Measurements from ENCODE around the gene TDRD7. TPM values are rescaled to one million over a fixed set of nuclear protein-coding genes. Genes with fewer than 3 reads are reported as not detected.
"Not testable (repeated sequence)": the region's sequence is repeated elsewhere in the genome, so short reads cannot be mapped to it uniquely, and the experiment has no call there.

The TDRD7 gene
- total RNA-seq, 2 experiments from 2014 or later: 13.8 to 14.5 TPM

GRCh38 chr9:97479496-97480159 lies 67.7 kb downstream of the TDRD7 start:
- no peaks in the 10 kb centered on the region for H3K27me3 Mint-ChIP-seq
- H3K4me1 Mint-ChIP-seq: no peaks in the 10 kb centered on the region
- DNase-seq (no peak), ATAC-seq (ENCODE audit: low read depth) (no peak)
- no peak overlapping the region for H3K27ac Mint-ChIP-seq
- H3K4me3 Mint-ChIP-seq: no peak overlapping the region
- H3K36me3 Mint-ChIP-seq: peaks cover 37% of the 10 kb centered on the region
- H3K9me3 Mint-ChIP-seq: peaks cover 3% of the 10 kb centered on the region
- POLR2A ChIA-PET: no interaction called here

- no peak for DNase-seq
- Mint-ChIP-seq H3K4me3 (no peak overlapping the region), H3K27ac (no peak overlapping the region), H3K9me3 (peaks cover 3% of the 10 kb centered on the region), H3K36me3 (peaks cover 36% of the 10 kb centered on the region), H3K27me3 (no peaks in the 10 kb centered on the region), H3K4me1 (no peaks in the 10 kb centered on the region)
- no peak for ATAC-seq (ENCODE audit: low read depth)
- POLR2A ChIA-PET: no interaction called here
These were observed 68.3 kb downstream of the TDRD7 start for GRCh38 chr9:97480174-97480573.

GRCh38 chr9:97480749-97481148 lies 68.9 kb downstream of the TDRD7 start:
- Mint-ChIP-seq H3K36me3 (peaks cover 36% of the 10 kb centered on the region), H3K9me3 (peaks cover 3% of the 10 kb centered on the region), H3K4me3 (no peak overlapping the region), H3K27me3 (no peaks in the 10 kb centered on the region), H3K4me1 (no peaks in the 10 kb centered on the region), H3K27ac (no peak overlapping the region)
- ATAC-seq (ENCODE audit: low read depth) (no peak), DNase-seq (no peak)
- POLR2A ChIA-PET: no interaction called here

GRCh38 chr9:97484134-97484533 lies 72.2 kb downstream of the TDRD7 start:
- H3K27me3 Mint-ChIP-seq: no peaks in the 10 kb centered on the region
- POLR2A ChIA-PET: no interaction called here
- DNase-seq: no peak
- H3K27ac Mint-ChIP-seq: no peak overlapping the region
- H3K4me3 Mint-ChIP-seq: no peak overlapping the region
- H3K36me3 Mint-ChIP-seq: peaks cover 47% of the 10 kb centered on the region
- H3K4me1 Mint-ChIP-seq: no peaks in the 10 kb centered on the region
- no peak for ATAC-seq (ENCODE audit: low read depth)
- peaks cover 7% of the 10 kb centered on the region for H3K9me3 Mint-ChIP-seq

GRCh38 chr9:97487107-97487506 lies 75.2 kb downstream of the TDRD7 start:
- peaks cover 57% of the 10 kb centered on the region for H3K36me3 Mint-ChIP-seq
- H3K27me3 Mint-ChIP-seq: no peaks in the 10 kb centered on the region
- POLR2A ChIA-PET: no interaction called here
- peaks cover 10% of the 10 kb centered on the region for H3K9me3 Mint-ChIP-seq
- ATAC-seq (ENCODE audit: low read depth) (no peak), DNase-seq (no peak)
- H3K4me1 Mint-ChIP-seq: peaks cover 2% of the 10 kb centered on the region
- H3K4me3 Mint-ChIP-seq: no peak overlapping the region
- no peak overlapping the region for H3K27ac Mint-ChIP-seq

DNA sequence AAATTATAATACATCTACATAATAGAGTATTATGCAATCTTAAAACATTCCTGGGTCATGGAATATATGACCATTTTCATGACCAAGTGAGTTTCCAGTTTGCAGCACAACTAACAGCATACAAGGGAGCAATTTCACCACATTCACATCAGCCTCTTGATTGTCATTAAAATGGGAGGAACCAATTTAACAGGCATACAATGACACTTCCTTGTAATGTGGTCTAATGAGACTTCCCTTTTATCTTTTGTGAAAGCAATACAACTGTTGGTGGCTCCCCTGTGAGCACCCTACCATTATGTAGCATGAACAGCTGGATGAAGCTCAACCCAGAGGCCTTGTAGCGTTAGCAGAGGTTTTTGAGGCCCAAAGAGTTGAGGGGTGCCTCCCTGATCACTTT lies 76.0 kb downstream of the TDRD7 start:
- no peak overlapping the region for H3K27ac Mint-ChIP-seq
- no peaks in the 10 kb centered on the region for H3K27me3 Mint-ChIP-seq
- no peak for ATAC-seq (ENCODE audit: low read depth)
- H3K36me3 Mint-ChIP-seq: peaks cover 52% of the 10 kb centered on the region
- peaks cover 10% of the 10 kb centered on the region for H3K9me3 Mint-ChIP-seq
- no peak for DNase-seq
- no peak overlapping the region for H3K4me3 Mint-ChIP-seq
- H3K4me1 Mint-ChIP-seq: peaks cover 2% of the 10 kb centered on the region
- POLR2A ChIA-PET: no interaction called here

- H3K27ac Mint-ChIP-seq: no peak overlapping the region
- H3K36me3 Mint-ChIP-seq: peaks cover 52% of the 10 kb centered on the region
These were observed 79.5 kb downstream of the TDRD7 start for GRCh38 chr9:97491216-97491999.

GRCh38 chr9:97497558-97498375 lies 85.9 kb downstream of the TDRD7 start:
- H3K27ac Mint-ChIP-seq; H3K9me3 Mint-ChIP-seq; POLR2A ChIA-PET; H3K4me1 Mint-ChIP-seq; ATAC-seq (ENCODE audit: low read depth); H3K4me3 Mint-ChIP-seq; DNase-seq: not testable (repeated sequence)
- H3K36me3 Mint-ChIP-seq: peaks cover 18% of the 10 kb centered on the region
- peaks cover 31% of the 10 kb centered on the region for H3K27me3 Mint-ChIP-seq

More at GRCh38 chr9:97491216-97491999, 79.5 kb downstream of the TDRD7 start:
- H3K4me1 Mint-ChIP-seq: peaks cover 2% of the 10 kb centered on the region
- H3K9me3 Mint-ChIP-seq: peaks cover 7% of the 10 kb centered on the region
- DNase-seq (no peak), ATAC-seq (ENCODE audit: low read depth) (no peak)
- no peak overlapping the region for H3K4me3 Mint-ChIP-seq
- POLR2A ChIA-PET: no interaction called here
- no peaks in the 10 kb centered on the region for H3K27me3 Mint-ChIP-seq

DNA sequence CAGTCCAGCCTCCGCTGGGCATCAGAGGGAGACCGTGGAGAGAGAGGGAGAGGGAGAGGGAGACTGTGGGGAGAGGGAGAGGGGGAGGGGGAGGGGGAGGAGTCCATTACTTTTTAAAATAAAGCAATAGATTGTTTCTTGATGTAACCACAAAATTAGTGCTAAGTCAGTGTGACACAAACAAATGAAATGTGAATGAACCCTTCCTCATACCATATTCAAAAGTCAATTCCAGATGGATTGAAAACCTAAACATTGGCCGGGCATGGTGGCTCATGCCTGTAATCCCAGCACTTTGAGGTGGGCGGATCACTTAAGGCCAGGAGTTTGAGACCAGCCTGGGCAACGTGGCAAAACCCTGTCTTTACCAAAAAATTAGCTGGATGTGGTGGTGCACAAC lies 87.0 kb downstream of the TDRD7 start:
- ATAC-seq (ENCODE audit: low read depth); H3K9me3 Mint-ChIP-seq; DNase-seq; H3K4me3 Mint-ChIP-seq; POLR2A ChIA-PET; H3K4me1 Mint-ChIP-seq: not testable (repeated sequence)
- H3K27ac Mint-ChIP-seq: peak overlapping the region; percentile 51
- peaks cover 42% of the 10 kb centered on the region for H3K27me3 Mint-ChIP-seq
- peaks cover 17% of the 10 kb centered on the region for H3K36me3 Mint-ChIP-seq

DNA sequence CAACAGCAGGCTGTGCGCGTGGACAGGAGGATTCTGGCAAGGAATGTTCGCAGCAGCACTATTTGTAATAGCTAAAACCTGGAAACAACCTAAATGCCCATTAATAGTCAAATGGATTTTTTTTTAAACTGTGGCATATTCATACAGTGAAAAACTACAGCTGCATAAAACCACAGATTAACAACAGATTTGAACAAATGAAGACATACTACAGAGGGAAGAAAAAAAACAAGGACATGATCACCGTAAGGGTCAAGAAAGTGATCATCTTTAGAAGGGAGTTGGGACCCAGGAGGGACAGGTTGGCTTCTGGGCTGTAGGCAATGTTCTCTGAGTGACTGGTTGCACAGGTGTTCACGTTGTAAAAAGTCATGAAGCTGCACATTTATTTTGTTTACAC lies 88.4 kb downstream of the TDRD7 start:
- DNase-seq (no peak), ATAC-seq (ENCODE audit: low read depth) (no peak)
- peaks cover 8% of the 10 kb centered on the region for H3K4me1 Mint-ChIP-seq
- no peak overlapping the region for H3K27ac Mint-ChIP-seq
- POLR2A ChIA-PET: no interaction called here
- H3K27me3 Mint-ChIP-seq: peaks cover 54% of the 10 kb centered on the region
- peaks cover 16% of the 10 kb centered on the region for H3K36me3 Mint-ChIP-seq
- no peaks in the 10 kb centered on the region for H3K9me3 Mint-ChIP-seq
- peak overlapping the region; percentile 14 for H3K4me3 Mint-ChIP-seq

GRCh38 chr9:97500765-97501176 lies 88.9 kb downstream of the TDRD7 start:
- Mint-ChIP-seq H3K36me3 (peaks cover 13% of the 10 kb centered on the region), H3K4me1 (peaks cover 8% of the 10 kb centered on the region), H3K27ac (no peak overlapping the region), H3K27me3 (peaks cover 54% of the 10 kb centered on the region), H3K9me3 (no peaks in the 10 kb centered on the region), H3K4me3 (peak overlapping the region; percentile 73)
- DNase-seq (no peak), ATAC-seq (ENCODE audit: low read depth) (no peak)
- POLR2A ChIA-PET: interaction anchor here (0.9 kb wide), 1 partner anchor 97 kb away, joined by 6 read pairs; no protein-coding TSS in a partner anchor

GRCh38 chr9:97501177-97501971 lies 89.5 kb downstream of the TDRD7 start, which contains the start of gene TMOD1:
Gene TMOD1, plus strand, starts transcription at chr9:97501666. Its CDS starts 22,523 bp downstream, at chr9:97524189.
- Mint-ChIP-seq H3K4me3 (peak within 1 kb of the TSS; percentile 73), H3K27ac (no peak within 1 kb of the TSS), H3K4me1 (peaks cover 8% of the 10 kb centered on the region), H3K36me3 (peaks cover 9% of the 10 kb centered on the region), H3K9me3 (no peaks in the 10 kb centered on the region), H3K27me3 (peaks cover 54% of the 10 kb centered on the region)
- POLR2A ChIA-PET: interaction anchor here (0.9 kb wide), 1 partner anchor 97 kb away, joined by 6 read pairs; no protein-coding TSS in a partner anchor
- DNase-seq (peak; percentile 71), ATAC-seq (ENCODE audit: low read depth) (peak; percentile 80)

GRCh38 chr9:97501972-97502221 lies 90.0 kb downstream of the TDRD7 start:
- ATAC-seq (ENCODE audit: low read depth) (no peak), DNase-seq (no peak)
- Mint-ChIP-seq H3K27ac (no peak overlapping the region), H3K4me1 (peaks cover 8% of the 10 kb centered on the region), H3K27me3 (peaks cover 54% of the 10 kb centered on the region), H3K36me3 (peaks cover 3% of the 10 kb centered on the region), H3K9me3 (no peaks in the 10 kb centered on the region), H3K4me3 (no peak overlapping the region)
- POLR2A ChIA-PET: interaction anchor here (0.5 kb wide), 1 partner anchor 38 kb away, joined by 3 read pairs; no protein-coding TSS in a partner anchor

All from activated naive CD8-positive, alpha-beta T cell treated with anti-CD3 and anti-CD28 coated beads, Interleukin-2, amount 10 ng/mL, durations not matched to agents 7 days and 5 days (primary cell).